NCI-H1105 (cell line): Measurements from ENCODE around the gene IL12RB1.
"Not testable (repeated sequence)": the region's sequence is repeated elsewhere in the genome, so short reads cannot be mapped to it uniquely, and the experiment has no call there.

Experiments
- DNase-seq: peaks from one replicate; lab custom pipeline; 2025; lab: John Stamatoyannopoulos, UW

Gene IL12RB1

DNA sequence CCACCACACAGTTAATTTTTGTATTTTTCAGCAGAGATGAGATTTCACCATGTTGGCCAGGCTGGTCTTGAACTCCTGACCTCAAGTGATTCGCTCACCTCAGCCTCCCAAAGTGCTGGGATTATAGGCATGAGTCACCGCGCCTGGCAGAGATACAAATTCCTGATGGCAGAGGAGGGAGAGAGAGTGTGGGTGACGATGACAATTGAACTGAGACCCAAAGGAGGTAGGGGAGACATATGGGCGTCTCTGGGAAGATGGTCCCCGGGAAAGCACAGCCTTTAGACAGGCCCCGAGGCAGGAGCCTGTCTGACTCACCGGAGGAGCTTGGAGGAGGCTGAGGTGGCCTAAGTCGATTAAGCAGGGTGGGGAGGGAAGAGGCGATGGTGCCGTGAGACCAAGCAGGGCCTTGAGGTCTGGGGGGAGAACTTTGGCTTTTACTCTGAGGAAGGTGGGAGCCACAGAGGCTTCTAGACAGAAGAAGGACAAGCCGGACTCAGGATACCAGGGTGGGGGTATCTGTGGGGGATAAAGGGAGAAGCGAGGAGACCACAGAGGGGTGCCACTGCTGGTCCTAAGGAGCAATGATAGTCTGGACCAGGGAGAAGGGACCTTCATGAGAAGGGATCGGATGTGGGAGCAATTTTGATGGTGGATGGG is 40.5 kb downstream of the IL12RB1 start:
- no peak for DNase-seq

- DNase-seq, result no peak
Observed at GRCh38 chr19:18045307-18046050, 41.3 kb downstream of the IL12RB1 start.

GRCh38 chr19:18044825-18045304 is 41.9 kb downstream of the IL12RB1 start:
- DNase-seq, result no peak

DNA sequence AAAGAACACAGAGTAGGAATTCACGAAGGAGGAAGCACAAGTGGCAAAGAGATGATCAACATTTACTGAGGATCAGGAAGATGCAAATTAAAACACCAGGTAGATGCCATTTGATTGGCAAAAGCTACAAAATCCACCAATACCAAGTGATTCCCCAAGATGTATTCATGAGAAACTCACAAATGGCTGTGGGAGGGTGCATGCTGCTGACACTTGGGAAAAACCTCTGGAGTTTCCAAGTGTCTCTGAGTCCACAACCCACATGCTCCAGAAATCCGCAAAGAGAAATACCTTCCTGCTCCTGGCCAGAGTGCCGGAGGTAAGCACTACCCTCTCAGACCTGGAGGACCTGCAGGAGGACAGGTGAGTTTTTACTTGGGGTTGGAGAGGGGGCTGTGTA is 43.1 kb downstream of the IL12RB1 start:
- DNase-seq, result no peak

DNA sequence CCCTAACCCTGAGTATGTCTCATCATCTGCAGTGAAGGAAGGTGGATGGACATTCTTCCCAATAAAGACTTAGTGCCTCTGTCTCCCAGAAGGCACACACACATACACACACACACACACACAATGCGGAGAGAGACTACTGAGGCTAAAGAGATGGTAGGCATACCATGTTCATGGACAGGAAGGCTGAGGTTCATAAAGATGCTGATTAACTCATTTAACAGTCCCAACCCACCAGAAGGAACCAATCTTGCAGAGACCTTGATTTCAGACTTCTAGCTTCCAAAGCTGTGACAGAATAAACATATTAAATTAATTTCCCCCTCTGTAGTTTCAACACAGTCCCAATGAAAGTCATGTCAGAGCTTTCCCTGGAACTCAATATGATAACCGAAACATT is 45.7 kb downstream of the IL12RB1 start:
- DNase-seq, result no peak

- not testable (repeated sequence) for DNase-seq
Observed at GRCh38 chr19:18032102-18032501, 54.6 kb downstream of the IL12RB1 start.

DNA sequence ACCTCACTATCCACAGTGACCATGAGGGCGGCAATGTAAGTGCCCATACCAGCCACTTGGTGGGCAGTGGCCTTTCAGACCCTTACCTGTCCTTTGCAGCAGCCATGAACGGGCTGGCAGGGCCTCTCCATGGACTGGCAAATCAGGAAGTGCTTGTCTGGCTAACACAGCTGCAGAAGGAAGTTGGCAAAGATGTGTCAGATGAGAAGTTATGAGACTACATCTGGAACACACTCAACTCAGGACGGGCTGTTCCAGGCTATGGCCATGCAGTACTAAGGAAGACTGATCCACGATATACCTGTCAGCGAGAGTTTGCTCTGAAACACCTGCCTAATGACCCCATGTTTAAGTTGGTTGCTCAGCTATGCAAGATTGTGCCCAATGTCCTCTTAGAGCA is 55.3 kb downstream of the IL12RB1 start:
- not testable (repeated sequence) for DNase-seq

DNA sequence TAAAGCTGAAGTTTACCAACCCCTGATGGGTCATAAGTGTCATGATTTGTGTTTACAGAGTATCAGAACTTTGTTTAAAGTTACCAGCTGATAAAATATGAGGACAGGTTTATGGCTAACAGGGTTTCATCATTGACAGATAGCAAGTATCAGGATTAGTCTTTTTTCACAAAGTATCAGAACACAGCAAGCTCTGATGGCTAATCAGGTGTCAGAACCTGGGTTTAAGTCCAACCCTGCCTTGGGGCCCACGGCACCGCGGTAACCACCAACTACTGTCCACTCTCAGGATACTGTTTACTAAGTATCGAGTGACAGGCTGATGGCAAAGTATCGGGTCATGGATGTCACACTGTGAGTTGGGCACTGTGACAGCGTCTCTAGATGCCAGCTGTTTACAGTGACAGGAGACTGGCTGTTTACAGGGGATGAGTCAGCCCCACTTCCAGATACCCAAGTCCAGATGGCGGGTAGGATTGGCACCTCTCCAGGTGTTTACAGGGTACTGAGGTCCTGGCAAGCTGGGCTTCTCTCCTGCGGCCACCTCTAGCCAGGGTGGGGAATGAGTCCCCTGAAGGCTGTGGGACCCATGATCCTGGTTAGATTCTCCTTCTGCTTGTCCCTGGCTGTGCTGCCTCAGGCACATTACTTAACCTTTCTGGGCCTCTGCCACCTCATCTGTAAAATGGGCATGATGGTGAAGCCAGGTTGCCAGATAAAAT is 57.0 kb downstream of the IL12RB1 start:
- DNase-seq, result peak; percentile 27

DNA sequence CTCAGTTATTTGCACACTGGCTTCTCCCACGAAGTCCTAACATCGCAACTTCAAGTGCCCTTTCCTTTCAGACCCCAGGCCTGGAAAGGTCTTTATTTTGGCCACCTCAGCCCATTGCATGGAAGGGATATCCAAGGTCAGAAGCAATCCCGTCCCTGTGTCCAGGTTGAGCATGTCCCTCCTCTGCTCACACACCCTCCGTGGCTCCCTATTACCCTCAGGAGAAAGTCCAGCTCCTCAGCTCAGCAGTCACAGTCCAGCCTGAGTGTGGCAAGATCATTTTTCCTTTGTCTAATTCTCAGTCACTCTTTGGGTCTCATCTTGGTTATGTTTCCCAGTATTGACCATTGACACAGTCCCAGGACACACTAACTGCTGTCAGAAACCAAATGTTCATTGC is 59.6 kb downstream of the IL12RB1 start:
- no peak for DNase-seq

DNA sequence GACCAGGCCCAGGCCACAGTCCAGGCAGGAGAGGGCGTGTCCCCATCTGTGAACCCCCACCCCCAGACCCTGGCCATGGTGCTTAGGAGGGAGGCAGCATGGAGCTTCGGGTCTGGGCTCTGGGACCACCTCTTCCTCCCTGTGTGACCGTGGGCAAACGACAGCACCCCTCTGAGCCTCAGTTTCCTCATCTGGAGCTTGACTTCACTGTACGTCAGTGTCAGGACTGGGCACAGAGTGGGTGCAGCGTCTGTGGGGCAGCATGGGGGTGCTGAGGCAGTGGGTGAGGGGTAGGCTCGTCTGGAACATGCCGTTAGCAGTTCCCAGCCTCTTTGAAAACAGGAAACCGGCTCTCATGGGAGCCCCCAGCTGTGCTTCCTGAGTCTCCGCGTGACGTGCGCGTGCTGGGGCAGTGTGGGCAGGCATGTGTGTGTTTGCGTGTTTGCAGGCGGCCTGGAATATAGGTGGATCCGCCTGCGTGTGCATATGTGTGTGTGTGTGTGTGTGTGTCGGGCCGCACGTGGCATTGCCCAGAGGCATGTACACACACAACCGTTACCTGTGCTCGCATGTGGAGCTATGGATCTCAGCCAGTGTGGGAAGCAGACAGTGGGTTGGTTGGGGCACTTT is 63.0 kb downstream of the IL12RB1 start:
- no peak for DNase-seq

DNA sequence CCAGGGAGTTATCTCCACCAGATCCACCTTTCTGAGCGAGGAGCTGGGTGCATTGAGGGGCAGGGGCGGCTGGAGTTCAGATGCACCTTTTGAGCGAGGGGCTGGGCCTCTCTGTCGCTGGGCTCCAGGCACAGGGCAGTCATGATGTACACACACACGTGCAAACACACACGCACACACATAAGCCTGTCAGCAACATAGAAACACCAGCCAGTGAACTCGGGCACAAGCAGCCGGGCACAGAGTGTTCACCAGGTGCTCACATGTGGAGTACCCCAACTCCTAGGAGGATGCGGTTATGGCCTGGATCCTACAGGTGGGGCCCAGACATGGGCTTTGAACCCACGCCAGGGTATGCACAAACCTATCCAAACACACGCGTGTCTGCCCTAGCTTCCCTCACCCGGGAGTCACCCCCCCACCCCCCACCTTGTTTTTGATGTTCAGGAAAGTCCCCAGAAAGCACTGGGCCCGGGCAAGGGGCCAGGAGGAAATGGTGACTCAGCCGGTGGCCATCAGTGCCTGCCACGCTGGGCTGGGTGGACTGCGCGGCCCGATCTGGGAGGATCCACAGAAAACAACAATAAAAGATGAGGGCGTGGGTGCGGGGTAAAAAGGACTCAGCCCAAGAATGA is 65.5 kb downstream of the IL12RB1 start:
- DNase-seq, result no peak

DNA sequence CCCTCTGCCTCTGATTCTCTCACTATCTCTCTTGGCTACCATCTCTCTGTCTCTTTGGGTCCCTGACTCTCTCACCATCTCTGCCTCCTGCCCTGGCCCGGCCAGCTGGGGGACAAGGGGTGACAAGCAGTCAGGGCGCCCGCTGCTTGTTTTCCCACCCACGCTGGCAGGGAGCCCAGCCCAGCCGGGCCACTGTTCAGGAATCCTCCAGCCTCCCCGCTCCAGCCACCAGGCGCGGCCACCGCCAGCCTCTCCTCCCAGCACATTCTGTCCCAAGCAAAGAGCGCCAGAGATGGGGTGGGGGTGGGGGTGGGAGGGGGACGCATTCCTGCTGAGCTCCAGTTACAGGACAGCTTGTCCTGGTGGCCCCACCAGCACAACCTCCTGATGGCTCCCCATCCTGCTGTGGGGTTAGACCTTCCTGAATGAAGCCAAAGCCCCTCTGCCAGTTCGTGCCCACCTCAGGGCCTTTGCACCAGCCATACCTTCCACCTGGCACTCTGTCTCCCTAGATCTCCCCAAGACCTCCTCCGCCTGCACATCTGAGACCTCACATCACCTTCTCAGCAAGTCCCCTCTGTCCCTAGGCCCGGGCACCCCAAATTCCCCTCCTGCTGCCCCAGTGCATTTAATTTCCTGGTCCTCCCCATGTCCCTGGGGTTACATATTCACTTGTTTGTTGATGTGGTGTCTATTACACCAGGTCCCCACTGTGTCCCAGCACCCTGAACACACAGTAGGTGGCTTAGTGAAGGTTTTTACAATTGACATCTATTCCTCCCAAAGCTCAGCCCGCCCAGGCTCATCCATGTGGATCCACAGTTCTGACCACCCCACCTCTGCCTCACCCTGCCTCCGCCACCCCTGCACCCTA is 66.3 kb downstream of the IL12RB1 start:
- no peak for DNase-seq

DNA sequence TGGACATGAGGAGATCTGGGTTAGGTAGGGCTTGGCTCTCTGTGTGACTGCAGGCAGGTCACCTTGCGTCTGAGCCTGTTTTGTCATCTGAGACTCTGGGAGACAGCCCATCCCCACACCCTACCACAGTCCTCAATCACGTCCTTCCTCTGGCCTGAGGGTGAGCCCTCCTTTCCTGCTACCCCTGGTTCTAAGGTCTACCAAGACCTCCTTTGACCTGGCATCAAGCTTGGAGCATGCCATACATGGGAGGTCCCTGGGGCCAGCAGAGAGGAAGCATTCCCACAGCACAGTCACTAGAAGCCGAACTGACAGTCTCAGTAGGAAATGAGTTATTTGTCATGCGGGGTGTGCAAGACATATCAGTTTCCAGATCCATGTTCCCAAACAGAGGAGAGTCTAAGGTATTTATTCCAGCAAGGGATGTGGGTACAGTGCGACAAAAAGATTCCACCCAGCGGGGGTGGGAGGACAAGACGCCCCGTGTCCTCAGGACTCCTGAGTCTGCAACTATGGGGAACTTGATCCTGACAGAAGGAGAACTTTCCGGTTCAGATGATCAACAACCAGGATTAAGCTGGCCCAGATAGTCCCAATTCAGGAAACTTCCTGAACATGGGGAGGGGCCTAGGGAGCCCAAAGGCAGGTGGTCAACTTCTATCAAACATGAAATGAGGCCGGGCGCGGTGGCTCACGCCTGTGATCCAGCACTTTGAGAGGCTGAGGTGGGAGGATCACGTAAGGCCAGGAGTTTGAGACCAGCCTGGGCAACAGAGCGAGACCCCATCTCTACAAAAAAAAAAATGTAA is 69.3 kb downstream of the IL12RB1 start:
- no peak for DNase-seq

DNA sequence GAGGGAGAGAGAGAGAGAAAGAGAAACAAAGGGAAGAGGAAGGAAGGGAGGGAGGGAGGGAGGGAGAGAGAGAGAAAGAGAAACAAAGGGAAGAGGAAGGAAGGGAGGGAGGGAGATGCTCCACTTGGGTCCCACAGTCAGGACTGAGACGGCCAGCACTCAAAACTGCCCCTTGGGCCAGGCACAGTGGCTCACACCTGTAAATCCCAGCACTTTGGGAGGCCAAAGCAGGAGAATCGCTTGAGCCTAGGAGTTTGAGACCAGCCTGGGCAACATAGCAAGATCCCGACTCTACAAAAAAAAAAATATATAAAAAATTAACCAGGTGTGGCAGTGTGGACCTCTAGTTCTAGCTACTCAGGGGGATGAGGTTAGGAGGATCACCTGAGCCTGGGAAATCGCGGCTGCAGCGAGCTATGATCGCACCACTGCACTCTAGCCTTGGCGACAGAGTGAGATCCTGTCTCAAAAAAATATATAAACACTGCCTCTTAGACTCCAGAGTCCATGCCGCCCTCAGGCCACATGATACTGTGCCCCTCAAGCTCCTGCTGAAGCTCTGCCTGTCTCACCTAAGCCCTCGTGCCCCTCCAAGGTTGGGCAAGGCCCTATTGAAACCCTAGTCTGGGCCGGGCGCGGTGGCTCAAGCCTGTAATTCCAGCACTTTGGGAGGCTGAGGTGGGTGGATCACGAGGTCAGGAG is 70.4 kb downstream of the IL12RB1 start:
- no peak for DNase-seq

DNA sequence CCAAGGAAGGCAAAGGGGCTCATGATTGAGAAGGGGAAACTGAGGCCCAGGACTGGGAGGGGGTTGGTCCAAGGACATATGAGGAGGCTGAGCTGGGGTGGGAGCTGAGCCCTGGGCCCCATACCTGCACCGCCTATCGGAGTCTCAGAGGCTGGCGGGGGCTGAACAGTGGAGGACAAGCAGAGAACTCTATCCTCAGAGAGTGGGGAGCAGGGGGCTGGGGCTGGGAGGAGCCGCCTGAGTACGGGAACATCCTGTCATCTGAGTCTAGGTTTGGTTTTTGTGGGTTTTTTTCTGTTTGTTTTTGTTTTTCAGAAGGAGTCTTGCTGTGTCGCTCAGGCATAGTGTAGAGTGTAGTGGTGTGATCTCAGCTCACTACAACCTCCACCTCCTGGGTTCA is 72.5 kb downstream of the IL12RB1 start:
- DNase-seq, result no peak

DNA sequence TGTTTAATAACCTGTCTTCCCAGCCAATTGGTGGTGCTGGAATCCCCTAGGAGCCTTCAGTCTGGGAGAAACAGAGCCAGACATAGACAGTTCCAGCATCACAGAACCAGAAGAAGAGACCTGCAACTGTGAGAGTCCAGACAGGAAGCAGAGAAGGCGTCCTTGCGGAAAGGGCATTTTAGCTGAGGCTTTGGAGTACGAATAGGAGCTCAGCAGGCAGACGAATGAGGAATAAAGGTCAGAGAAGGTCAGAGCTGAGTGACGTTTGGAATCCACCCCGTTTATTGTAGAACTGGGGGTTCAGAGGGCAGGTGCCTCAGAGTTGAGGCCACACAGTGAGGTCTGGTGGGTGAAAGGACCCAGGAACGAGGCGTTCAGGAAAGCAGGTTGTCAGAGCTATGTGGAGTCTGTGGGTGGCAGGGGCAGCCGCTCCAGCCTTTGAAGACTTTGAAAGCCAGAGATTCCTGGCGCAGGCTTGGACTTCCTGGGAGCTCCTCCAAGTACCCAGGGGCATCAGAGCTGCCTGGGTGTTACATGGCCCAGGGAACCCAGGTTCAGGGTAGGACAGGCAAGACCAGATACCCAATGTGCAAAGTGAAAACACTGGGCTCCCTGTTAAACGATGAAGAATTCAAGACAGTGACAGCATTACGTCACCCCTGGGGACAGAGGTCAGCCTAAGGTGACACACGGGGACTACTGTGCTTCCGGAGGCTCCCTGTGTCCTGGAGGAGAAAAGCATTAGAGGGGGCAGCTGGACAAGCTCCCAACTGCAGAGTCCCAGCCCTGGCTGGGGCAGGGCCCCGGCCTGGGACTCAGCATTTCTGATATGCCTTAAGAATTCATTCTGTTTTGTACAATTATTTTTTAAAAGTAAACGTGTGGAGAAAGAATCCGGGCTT is 73.3 kb downstream of the IL12RB1 start:
- DNase-seq, result no peak

GRCh38 chr19:18010149-18010548 is 76.6 kb downstream of the IL12RB1 start:
- no peak for DNase-seq

GRCh38 chr19:18009412-18010066 is 77.2 kb downstream of the IL12RB1 start:
- no peak for DNase-seq
